ENCODE results near the gene DDX54. TPM values are rescaled to one million over a fixed set of nuclear protein-coding genes. Genes with fewer than 3 reads are reported as not detected.

The DDX54 gene
- total RNA-seq, 1 donor, result 40.2 TPM

- no peak overlapping the region for H2AFZ ChIP-seq (ENCODE audit: low read length)
- H4K20me1 ChIP-seq (ENCODE audit: insufficient read depth, low read length), result no peaks in the 10 kb centered on the region
- no peaks in the 10 kb centered on the region for H3K4me1 ChIP-seq (ENCODE audit: insufficient read depth, low read length)
- TF ChIP-seq, protein P1, sequence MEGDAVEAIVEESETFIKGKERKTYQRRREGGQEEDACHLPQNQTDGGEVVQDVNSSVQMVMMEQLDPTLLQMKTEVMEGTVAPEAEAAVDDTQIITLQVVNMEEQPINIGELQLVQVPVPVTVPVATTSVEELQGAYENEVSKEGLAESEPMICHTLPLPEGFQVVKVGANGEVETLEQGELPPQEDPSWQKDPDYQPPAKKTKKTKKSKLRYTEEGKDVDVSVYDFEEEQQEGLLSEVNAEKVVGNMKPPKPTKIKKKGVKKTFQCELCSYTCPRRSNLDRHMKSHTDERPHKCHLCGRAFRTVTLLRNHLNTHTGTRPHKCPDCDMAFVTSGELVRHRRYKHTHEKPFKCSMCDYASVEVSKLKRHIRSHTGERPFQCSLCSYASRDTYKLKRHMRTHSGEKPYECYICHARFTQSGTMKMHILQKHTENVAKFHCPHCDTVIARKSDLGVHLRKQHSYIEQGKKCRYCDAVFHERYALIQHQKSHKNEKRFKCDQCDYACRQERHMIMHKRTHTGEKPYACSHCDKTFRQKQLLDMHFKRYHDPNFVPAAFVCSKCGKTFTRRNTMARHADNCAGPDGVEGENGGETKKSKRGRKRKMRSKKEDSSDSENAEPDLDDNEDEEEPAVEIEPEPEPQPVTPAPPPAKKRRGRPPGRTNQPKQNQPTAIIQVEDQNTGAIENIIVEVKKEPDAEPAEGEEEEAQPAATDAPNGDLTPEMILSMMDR (IDR thresholded peaks at IDR 0.05; ENCODE audit: extremely low read depth, low read depth, low read length), result no peak
- H3K79me2 ChIP-seq (ENCODE audit: insufficient read depth, low read length), result no peaks in the 10 kb centered on the region
- no peaks in the 10 kb centered on the region for H3K27me3 ChIP-seq (ENCODE audit: insufficient read depth, low read length)
- H3K27ac ChIP-seq (ENCODE audit: low read depth, low read length), result no peak overlapping the region
- no peaks in the 10 kb centered on the region for H3K9me3 ChIP-seq (ENCODE audit: low read depth, low read length)
- H3K4me2 ChIP-seq (ENCODE audit: insufficient read depth, low read length), result no peak overlapping the region
- DNase-seq (ENCODE audit: insufficient read length, low spot score, missing footprints), result peak; percentile 84
- no peaks in the 10 kb centered on the region for H3K36me3 ChIP-seq (ENCODE audit: insufficient read depth, low read length)
- no peak overlapping the region for H3K4me3 ChIP-seq (ENCODE audit: insufficient read depth, low read length)
These were observed 51.2 kb downstream of the DDX54 start for GRCh38 chr12:113134071-113134470.

DNA sequence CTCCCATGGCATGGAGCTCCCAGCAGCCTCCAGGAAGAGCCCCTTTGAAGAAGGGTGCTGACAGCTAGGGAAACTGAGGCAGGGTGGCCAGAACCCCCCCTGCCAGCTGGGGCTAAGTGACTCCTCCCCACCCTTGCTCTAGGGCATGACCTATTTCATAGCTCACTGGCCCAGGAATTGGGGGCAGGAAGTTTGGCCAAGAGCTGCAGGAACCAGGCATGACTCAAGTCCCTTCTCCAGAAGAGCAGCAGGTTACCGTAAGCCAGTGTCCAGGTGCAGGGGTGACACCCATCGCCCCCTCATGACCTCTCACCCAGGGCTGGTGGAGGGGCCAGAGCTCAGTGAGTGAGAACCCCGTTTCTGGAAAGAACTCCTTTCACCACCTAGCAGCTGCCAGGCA is 51.6 kb downstream of the DDX54 start:
- Histone ChIP-seq H3K27ac (ENCODE audit: low read depth, low read length) (no peak overlapping the region), H3K27me3 (ENCODE audit: insufficient read depth, low read length) (no peaks in the 10 kb centered on the region), H3K4me2 (ENCODE audit: insufficient read depth, low read length) (no peak overlapping the region), H3K36me3 (ENCODE audit: insufficient read depth, low read length) (no peaks in the 10 kb centered on the region), H3K4me3 (ENCODE audit: insufficient read depth, low read length) (no peak overlapping the region), H2AFZ (ENCODE audit: low read length) (no peak overlapping the region), H3K9me3 (ENCODE audit: low read depth, low read length) (no peaks in the 10 kb centered on the region), H4K20me1 (ENCODE audit: insufficient read depth, low read length) (no peaks in the 10 kb centered on the region), H3K79me2 (ENCODE audit: insufficient read depth, low read length) (no peaks in the 10 kb centered on the region), H3K4me1 (ENCODE audit: insufficient read depth, low read length) (no peaks in the 10 kb centered on the region)
- TF ChIP-seq, protein P1 (IDR thresholded peaks at IDR 0.05; ENCODE audit: extremely low read depth, low read depth, low read length), result no peak
- peak; percentile 49 for DNase-seq (ENCODE audit: insufficient read length, low spot score, missing footprints)

- Histone ChIP-seq H3K27me3 (ENCODE audit: insufficient read depth, low read length) (no peaks in the 10 kb centered on the region), H2AFZ (ENCODE audit: low read length) (no peak overlapping the region), H3K9me3 (ENCODE audit: low read depth, low read length) (no peaks in the 10 kb centered on the region), H4K20me1 (ENCODE audit: insufficient read depth, low read length) (no peaks in the 10 kb centered on the region), H3K4me2 (ENCODE audit: insufficient read depth, low read length) (no peak overlapping the region), H3K27ac (ENCODE audit: low read depth, low read length) (no peak overlapping the region), H3K79me2 (ENCODE audit: insufficient read depth, low read length) (no peaks in the 10 kb centered on the region), H3K4me3 (ENCODE audit: insufficient read depth, low read length) (no peak overlapping the region), H3K36me3 (ENCODE audit: insufficient read depth, low read length) (no peaks in the 10 kb centered on the region), H3K4me1 (ENCODE audit: insufficient read depth, low read length) (no peaks in the 10 kb centered on the region)
- TF ChIP-seq, protein P1 (IDR thresholded peaks at IDR 0.05; ENCODE audit: extremely low read depth, low read depth, low read length), result no peak
- DNase-seq (ENCODE audit: insufficient read length, low spot score, missing footprints), result peak; percentile 76
These were observed 52.2 kb downstream of the DDX54 start for GRCh38 chr12:113133036-113133435.

DNA sequence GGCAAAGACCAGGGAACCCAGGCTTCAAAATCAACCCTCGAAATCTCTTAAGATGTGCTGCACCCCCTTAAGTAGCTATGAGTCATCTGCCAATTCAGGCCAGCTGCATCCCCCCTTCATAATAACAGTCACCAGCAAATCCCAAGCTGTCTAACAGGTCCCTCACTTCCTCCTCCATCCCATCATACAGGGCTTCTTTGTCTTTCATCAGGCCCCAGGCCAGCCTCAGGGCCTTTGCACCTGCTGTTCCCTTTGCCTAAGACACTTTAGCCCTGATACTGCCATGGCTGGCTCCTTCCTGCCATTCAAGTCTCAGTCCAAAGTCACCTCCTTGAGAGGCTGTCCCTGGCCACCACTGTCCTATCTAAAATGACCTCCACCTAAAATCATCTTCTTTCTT is 53.7 kb downstream of the DDX54 start:
- no peaks in the 10 kb centered on the region for H3K9me3 ChIP-seq (ENCODE audit: low read depth, low read length)
- no peaks in the 10 kb centered on the region for H3K36me3 ChIP-seq (ENCODE audit: insufficient read depth, low read length)
- H3K4me2 ChIP-seq (ENCODE audit: insufficient read depth, low read length), result no peak overlapping the region
- no peak overlapping the region for H2AFZ ChIP-seq (ENCODE audit: low read length)
- H3K4me3 ChIP-seq (ENCODE audit: insufficient read depth, low read length), result no peak overlapping the region
- peak; percentile 79 for DNase-seq (ENCODE audit: insufficient read length, low spot score, missing footprints)
- no peak overlapping the region for H3K27ac ChIP-seq (ENCODE audit: low read depth, low read length)
- no peaks in the 10 kb centered on the region for H3K4me1 ChIP-seq (ENCODE audit: insufficient read depth, low read length)
- no peaks in the 10 kb centered on the region for H3K79me2 ChIP-seq (ENCODE audit: insufficient read depth, low read length)
- TF ChIP-seq, protein P1 (IDR thresholded peaks at IDR 0.05; ENCODE audit: extremely low read depth, low read depth, low read length), result no peak
- no peaks in the 10 kb centered on the region for H3K27me3 ChIP-seq (ENCODE audit: insufficient read depth, low read length)
- no peaks in the 10 kb centered on the region for H4K20me1 ChIP-seq (ENCODE audit: insufficient read depth, low read length)

Measured in osteoblast (primary cell).